22Rv1 (cell line): Measurements from ENCODE around the gene LAMB4.

Experiments
- CTCF ChIP-seq: fragments of 450-650 bp; IDR thresholded peaks from 2 replicates; pipeline ENCODE4 v1.5.1; 2017; ENCODE audit warnings: mild to moderate bottlenecking
- ZFX ChIP-seq: fragments of 450-650 bp; IDR thresholded peaks from 2 replicates; pipeline ENCODE4 v1.6.1; 2017; ENCODE audit warnings: antibody characterized with exemption, borderline replicate concordance

- TF ChIP-seq CTCF (no peak), ZFX (no peak)
Observed at GRCh38 chr7:107975394-107976013, 154.7 kb downstream of the LAMB4 start.
